ENCODE results near the gene CDCA5.
"Not testable (repeated sequence)": the region's sequence is repeated elsewhere in the genome, so short reads cannot be mapped to it uniquely, and the experiment has no call there.

Gene CDCA5

DNA sequence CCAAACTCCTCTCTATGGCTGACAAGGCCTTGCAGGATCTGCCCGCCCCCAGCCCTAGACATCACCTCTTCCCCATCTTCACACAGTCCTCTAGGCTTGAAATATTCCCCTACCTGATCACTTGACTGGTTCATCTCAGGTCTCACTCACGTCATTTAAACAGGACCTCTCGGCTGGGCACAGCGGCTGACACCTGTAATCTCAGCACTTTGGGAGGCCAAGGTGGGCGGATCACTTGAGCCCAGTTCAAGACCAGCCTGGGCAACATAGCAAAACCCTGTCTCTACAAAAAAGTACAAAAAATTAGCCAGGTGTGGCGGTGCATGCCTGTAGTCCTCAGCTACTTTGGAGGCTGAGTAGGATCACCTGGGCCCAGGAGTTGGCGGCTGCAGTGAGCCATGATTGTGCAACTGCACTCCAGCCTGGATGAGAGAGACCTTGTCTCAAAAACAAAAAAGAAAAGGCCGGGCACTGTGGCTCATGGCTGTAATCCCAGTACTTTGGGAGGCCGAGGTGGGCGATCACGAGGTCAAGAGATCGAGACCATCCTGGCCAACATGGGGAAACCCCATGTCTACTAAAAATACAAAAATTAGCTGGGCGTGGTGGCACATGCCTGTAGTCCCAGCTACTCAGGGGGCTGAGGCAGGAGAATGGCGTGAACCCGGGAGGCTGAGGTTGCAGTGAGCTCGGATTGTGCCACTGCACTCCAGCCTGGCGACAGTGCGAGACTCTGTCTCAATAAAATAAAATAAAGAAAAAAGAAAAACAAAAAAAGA is 35.2 kb upstream of the CDCA5 start:
- not testable (repeated sequence) for DNase-seq

- no peak for DNase-seq
Observed at GRCh38 chr11:65118097-65118837, 34.4 kb upstream of the CDCA5 start.

DNA sequence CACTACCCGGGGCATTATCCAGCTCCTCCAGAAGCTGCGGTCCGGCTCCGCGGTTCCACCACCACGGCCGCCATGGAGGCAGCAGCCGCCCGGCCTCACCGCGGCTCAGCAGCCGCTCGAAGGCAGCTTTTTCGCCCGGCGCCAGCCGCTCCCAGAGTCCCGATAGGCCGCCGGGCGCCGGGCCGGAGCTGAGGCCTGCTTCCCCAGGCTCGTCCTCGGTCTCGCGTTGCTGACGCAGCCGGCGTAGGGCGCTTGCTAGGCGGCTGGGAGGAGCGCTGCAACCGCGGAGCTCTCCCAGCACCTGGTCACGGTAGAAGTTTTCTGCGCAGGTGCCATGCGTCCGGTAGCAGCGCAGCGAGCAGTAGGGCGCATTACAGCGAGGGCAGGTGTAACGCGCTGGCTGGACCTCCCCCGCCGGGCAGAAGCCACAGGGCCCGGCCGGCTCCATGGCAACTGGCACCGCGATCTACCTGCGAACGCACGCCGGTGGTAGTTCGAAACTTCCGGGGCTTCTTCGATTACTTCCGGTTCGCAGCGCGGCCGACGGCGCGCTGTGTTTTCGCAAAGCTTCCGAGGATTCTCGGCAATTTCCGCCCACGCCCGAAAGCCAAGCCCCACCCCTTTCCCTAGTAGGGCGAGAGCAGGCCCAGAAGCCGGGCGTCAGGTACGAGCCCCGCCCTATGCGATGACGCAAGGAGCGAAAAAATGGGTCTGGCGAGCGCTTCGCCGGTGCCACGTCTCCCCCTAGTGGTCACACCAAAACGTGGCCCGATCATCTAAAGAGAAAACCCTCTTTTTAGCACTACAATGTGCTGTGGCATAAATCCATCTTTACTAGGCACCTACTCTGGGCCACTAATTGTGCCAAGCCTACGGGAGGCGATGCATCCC is 33.6 kb upstream of the CDCA5 start, which contains the start of gene ZNHIT2:
Gene ZNHIT2, minus strand, starts transcription at position 496 of the 891 bp plus-strand sequence. Its CDS starts 48 bp downstream, at position 448.
- peak; percentile 99 to 100 for DNase-seq

DNA sequence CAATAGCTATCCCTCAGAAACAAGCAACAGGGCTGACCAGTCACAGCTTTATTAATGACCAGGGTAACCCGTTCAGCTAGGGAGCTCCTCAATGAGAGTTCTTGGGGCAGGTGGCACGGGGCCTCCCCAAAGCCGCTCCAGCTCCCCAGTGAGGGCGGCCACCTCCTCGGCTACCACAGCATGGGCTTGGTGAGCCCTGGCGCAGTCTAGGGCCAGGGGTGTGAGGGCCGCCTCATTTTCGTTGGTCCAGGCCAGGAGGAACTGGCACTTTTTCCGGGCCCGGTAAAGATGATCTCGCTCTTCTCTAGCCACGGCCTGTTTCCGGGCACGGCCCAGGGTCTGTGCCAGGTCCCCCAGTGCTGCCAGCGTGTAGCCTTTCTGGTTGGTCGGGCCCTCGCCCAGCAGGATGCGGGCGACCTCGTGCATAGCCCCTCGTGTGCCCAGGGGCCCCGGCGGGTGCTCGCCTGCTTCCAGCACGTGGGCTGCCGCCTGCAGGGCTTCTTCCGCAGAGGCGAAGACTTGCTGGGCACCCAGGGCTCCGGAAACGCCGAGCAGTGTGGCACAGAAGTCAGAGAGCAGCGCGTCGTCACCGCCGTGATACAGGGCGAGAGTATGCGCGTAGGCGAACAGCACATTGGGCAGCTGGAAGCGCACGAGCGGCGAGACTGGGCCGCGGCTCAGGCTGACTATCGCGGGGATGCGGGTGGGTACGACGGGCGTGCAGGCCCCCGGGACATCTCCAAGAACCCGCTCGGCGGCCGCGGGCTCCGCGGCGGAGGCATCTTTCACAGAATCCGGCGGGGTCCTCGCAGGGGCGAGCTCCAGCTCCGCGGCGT is 32.7 kb upstream of the CDCA5 start:
- peak; percentile 33 to 70 for DNase-seq

DNA sequence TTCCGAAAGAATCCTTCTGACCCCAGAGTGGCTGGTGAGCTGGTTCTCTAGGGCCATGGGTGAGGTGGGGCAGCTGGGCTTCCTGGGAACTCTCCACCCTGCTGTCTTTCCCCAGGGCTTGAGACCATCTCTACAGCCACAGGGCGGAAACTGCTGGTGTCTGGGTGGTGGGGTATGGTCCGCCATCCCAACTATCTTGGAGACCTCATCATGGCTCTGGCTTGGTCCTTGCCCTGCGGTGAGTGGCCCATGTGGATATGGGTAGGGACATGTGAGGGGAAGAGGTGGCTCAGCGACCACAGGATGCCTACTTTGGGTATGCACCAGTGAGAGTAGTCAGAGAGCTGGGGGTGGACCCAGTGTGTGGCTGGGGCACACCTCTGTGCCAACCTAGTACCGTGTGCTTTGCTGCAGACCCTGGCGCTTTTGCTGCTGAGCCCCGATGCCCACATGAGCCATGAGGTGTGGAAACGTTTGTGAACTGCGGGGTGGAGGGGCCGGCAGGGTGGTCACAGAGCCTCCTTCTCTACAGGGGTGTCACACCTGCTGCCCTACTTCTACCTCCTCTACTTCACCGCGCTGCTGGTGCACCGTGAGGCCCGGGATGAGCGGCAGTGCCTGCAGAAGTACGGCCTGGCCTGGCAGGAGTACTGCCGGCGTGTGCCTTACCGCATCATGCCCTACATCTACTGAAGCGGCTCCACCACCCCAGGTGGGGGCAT is 31.7 kb upstream of the CDCA5 start:
- DNase-seq: no peak

DNA sequence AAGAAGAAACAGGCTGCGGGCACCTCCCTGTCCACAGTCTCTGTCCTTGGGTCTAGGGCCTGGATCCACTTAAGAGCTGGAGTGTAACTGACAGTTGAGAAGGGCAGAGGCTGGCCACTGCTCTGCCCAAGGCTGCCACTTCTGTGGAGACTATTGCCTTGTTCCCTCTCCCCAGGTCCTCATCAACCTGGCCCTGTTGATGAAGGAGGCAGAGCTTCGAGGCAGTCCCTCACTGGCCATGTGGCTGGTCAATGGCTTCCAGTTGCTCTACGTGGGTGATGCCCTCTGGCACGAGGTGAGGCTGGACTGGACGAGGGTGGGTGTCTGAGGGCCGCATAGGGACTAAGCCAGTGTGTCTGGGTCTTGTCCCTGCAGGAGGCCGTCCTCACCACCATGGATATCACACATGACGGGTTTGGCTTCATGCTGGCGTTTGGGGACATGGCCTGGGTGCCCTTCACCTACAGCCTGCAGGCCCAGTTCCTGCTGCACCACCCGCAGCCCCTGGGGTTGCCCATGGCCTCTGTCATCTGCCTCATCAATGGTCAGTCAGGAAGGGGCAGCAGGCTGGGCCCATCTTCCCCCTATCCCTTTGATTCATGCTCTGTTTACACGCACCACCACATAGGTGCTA is 30.8 kb upstream of the CDCA5 start:
- no peak for DNase-seq

- DNase-seq: no peak
Observed at GRCh38 chr11:65113839-65114238, 30.0 kb upstream of the CDCA5 start.

GRCh38 chr11:65113361-65113756 is 29.5 kb upstream of the CDCA5 start:
- DNase-seq: no peak

GRCh38 chr11:65112546-65113360 is 28.9 kb upstream of the CDCA5 start:
- peak; percentile 77 to 84 for DNase-seq

GRCh38 chr11:65111744-65112545 is 28.1 kb upstream of the CDCA5 start, which contains the start of gene TM7SF2:
Gene TM7SF2 (plus strand): TSS chr11:65111872. CDS start chr11:65112016, 144 bp downstream.
- DNase-seq: peak; percentile 94 to 96

- DNase-seq: no peak
Observed at GRCh38 chr11:65111159-65111743, 27.4 kb upstream of the CDCA5 start.

DNA sequence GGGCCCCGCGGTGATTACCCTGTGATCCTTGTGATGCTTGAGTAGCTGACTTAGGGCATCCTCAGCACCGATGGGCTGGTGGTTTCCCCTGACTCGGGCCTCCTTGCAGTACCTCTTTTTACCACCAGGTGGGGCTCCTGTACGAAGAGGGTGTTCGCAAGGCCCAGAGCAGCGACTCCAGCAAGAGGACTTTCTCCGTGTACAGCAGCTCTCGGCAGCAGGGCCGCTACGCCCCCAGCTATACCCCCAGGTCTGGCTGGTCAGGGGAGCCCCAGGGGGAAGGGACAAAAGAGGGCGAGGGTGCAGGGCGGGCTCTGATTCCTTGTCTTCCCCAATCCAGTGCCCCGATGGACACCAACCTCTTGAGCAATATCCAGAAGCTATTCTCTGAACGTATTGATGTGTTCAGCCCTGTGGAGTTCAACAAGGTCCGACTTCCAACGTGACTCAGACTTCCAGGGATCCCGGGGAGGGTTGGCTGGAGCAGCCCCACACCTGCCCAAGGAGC is 26.6 kb upstream of the CDCA5 start:
- peak; percentile 91 to 96 for DNase-seq

DNA sequence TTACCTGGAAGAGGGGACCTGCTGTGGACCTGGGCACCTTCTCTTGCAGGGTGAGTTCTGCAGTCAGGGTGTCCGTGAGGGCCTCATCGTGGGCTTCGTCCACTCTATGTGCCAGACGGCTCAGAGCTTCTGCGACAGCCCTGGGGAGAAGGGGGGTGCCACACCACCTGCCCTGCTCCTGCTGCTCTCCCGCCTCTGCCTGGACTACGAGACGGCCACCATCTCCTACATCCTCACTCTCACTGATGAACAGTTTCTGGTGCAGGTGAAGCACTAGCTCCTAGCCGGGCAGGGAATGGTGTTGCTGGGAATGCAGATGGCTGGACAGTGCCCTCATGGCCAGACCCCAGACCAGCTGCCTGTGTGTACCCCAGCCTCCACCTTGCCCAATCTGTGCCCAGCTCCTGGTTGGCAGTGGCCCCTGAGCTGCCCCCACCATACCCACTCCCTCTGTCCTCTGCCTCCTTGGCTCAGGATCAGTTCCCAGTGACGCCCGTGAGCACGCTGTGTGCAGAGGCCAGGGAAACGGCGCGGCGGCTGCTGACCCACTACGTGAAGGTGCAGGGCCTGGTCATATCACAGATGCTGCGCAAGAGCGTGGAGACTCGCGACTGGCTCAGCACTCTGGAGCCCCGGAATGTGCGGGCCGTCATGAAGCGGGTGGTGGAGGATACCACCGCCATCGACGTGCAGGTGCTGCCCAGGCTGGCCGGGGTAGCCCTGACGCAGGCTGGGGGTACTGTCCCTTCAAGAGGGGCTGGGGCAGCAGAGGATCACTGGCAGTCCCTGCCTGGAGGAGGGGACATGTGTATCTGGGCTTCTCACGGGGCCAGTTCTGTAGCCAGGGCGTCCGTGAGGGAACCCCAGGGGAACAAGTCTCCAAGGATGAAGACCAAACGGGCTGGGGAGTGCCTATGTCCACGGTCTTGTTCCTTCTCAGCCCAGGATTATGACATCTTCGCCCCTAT is 25.7 kb upstream of the CDCA5 start:
- DNase-seq: no peak

- no peak for DNase-seq
Observed at GRCh38 chr11:65108469-65109123, 24.8 kb upstream of the CDCA5 start.

DNA sequence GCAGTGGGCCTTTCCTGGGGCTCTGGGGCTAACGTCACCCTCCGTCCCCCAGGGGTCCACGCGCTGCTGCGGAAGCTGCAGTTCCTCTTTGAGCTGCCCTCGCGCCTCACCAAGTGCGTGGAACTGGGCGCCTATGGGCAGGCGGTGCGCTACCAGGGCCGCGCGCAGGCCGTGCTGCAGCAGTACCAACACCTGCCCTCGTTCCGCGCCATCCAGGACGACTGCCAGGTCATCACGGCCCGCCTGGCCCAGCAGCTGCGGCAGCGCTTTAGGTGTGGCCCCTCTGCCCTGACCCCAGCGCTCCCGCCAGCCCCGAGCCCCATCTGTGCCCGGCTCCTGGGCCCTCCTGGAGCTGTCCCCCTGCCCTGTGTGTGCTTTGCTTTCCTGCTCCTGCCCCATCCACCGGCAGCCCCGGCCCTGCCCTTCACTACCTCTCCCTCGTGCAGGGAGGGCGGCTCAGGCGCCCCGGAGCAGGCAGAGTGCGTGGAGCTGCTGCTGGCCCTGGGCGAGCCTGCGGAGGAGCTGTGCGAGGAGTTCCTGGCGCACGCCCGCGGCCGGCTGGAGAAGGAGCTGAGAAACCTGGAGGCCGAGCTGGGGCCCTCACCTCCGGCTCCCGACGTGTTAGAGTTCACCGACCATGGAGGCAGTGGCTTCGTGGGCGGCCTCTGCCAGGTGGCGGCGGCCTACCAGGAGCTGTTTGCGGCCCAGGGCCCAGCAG is 24.1 kb upstream of the CDCA5 start:
- no peak for DNase-seq

- no peak for DNase-seq
Observed at GRCh38 chr11:65107078-65107477, 23.2 kb upstream of the CDCA5 start.

Data from CD4-positive, alpha-beta T cell treated with Interferon alpha-2 for 1 hour (primary cell).